Muscle layer of colon (tissue), 2 donors: ENCODE data around the gene PHC2.

ENCODE experiments used
- H3K27ac ChIP-seq: one replicate; pipeline ENCODE4 v1.7.0; 2013; ENCODE audit warnings: low read depth, mild to moderate bottlenecking, low read length, moderate library complexity
- H3K27me3 ChIP-seq, 2 donors: one replicate each; pipeline ENCODE4 v1.7.0; 2013; ENCODE audit warnings: low read length in 2 of 2, mild to moderate bottlenecking in 2 of 2; ENCODE audit not compliant: insufficient read depth in 2 of 2, control insufficient read depth in 1 of 2
- H3K36me3 ChIP-seq: one replicate; pipeline ENCODE4 v1.7.0; 2013; ENCODE audit warnings: mild to moderate bottlenecking, low read length; ENCODE audit not compliant: insufficient read depth
- H3K4me1 ChIP-seq: one replicate; pipeline ENCODE4 v1.7.0; 2013; ENCODE audit warnings: mild to moderate bottlenecking, low read length; ENCODE audit not compliant: insufficient read depth
- H3K4me3 ChIP-seq, 2 donors: one replicate each; pipeline ENCODE4 v1.7.0; 2013; ENCODE audit warnings: low read length in 2 of 2, low read depth in 1 of 2, mild to moderate bottlenecking in 1 of 2, moderate library complexity in 1 of 2
- H3K9ac ChIP-seq: one replicate; pipeline ENCODE4 v1.7.0; 2013; ENCODE audit warnings: low read length
- H3K9me3 ChIP-seq: one replicate; pipeline ENCODE4 v1.7.0; 2013; ENCODE audit warnings: mild to moderate bottlenecking, low read length
- donor health status: abdominal sarcoma.
- donor health status: Adenocarcinoma of cecum.

PHC2 gene

DNA sequence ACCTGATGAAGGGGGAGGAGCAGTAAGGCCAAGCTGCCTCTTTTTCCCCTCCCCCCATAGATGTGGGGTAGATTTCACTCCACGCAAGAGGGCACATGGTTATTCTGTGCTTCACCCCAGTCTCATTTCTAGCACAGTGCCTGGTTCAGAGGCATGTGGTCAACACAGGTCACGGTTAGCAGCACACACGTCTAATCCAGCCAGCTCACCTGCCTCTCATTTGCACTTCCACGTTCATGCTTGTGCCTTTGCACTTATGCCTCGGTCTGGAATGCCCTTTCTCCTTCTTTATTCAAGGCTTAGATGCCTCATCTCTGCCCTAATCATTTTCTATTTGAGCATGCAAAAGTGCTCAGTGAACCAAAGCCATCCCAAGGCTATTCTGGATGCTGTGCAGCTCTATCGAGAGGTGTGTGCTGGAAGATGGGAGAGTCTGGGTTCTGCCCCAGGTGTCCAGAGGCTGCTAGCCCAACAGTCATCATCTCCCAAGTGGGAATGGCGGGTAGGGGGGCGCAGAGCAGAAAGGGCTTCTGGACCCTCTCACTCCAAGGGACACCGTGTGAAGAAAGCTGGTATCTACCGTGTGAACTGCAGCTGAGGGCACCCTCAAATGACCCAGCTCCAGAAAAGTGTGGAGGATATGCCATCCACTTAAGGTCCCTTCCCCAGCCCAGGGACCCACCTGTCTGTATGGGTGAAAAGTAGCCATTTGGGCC, 107.9 kb downstream of the PHC2 start:
- Histone ChIP-seq H3K36me3 (peaks cover 55% of the 10 kb centered on the region), H3K27me3 (no peaks in the 10 kb centered on the region), H3K9ac (no peak overlapping the region), H3K9me3 (no peaks in the 10 kb centered on the region), H3K4me3 (no peak overlapping the region), H3K27ac (no peak overlapping the region), H3K4me1 (peaks cover 6% of the 10 kb centered on the region)

DNA sequence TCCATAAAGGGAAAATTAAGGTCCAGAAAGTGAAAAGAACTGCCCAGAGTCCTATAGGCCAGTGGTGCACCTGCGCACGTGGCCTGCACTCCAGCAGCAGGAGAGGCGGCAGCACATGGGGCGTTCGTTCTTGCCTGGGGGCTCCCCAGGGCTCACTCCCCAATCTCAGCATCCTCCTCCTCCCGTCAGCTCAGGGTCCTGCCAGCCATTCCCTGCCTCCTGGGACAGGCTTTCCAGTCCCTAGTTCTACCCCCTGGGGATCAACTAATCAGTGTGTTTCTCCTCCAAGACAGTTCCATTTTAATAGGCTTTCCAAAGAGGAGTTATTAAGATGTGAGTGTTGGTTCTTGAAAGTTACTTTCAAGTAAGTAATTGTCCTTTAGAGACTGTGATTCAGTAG, 108.8 kb downstream of the PHC2 start:
- peaks cover 47% of the 10 kb centered on the region for H3K36me3 ChIP-seq
- no peak overlapping the region for H3K27ac ChIP-seq
- no peak overlapping the region for H3K4me3 ChIP-seq
- H3K27me3 ChIP-seq = no peaks in the 10 kb centered on the region
- H3K9me3 ChIP-seq = no peaks in the 10 kb centered on the region
- H3K9ac ChIP-seq = no peak overlapping the region
- H3K4me1 ChIP-seq = no peaks in the 10 kb centered on the region

DNA sequence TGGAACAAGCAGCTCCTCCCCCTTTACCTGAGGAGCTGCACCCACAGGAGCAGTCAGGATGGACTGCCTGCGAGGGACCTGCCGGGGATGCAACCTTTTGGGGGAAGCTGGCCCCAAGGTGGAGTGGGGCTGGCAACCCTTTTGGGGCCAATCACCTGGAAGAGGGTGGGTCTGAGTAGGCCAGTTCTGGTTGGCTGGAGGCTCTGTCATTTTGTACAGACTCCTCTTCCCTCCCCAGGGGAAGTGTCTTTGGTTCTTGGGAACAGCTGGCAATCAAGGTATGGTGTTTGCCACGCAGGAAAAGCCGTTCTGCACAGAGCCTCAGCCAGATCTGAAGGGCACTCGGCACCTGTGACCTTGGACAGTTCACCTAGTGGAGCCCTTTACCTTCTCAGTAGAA, 109.7 kb downstream of the PHC2 start:
- no peak overlapping the region for H3K27ac ChIP-seq

DNA sequence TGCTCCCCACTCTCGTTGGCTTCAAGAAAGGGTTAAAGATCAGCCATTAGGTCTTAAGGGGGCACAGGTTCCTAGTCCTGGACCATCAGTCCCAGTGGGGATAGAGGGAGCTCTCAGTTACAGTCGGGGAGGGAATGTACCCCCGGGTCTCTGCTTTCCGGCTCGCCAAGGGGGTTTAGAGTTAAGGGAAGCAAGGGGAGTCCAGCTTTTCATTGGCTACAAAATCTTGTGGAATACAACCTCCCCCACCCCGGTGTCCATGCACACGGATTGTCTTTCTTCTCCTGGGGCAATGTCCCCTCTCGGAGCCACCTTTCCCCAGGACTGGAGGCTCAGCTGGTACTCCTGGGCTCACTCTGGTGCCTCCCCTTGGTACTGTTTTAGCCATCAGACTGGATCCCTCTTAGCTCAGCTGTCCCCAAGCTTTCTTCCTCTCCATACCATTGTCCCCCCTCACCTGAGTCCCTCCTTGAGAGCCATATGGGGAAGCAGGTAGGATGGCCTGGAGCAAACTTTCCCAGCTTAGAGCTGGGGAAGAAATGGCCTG, 110.2 kb downstream of the PHC2 start, which contains the start of gene A3GALT2:
Gene A3GALT2 (minus strand): TSS at position 480 of the 547 bp plus-strand sequence. CDS start 0 bp downstream, at position 480.
- Histone ChIP-seq H3K9ac (no peak within 1 kb of the TSS), H3K9me3 (no peaks in the 10 kb centered on the region), H3K4me1 (no peaks in the 10 kb centered on the region), H3K36me3 (peaks cover 33% of the 10 kb centered on the region), H3K27ac (no peak within 1 kb of the TSS), H3K27me3 (no peaks in the 10 kb centered on the region), H3K4me3 (no peak within 1 kb of the TSS)

More for the DNA sequence above, 109.7 kb downstream of the PHC2 start:
- H3K9ac ChIP-seq = no peak overlapping the region
- peaks cover 38% of the 10 kb centered on the region for H3K36me3 ChIP-seq
- H3K9me3 ChIP-seq = no peaks in the 10 kb centered on the region
- H3K4me3 ChIP-seq = no peak overlapping the region
- no peaks in the 10 kb centered on the region for H3K27me3 ChIP-seq
- no peaks in the 10 kb centered on the region for H3K4me1 ChIP-seq

DNA sequence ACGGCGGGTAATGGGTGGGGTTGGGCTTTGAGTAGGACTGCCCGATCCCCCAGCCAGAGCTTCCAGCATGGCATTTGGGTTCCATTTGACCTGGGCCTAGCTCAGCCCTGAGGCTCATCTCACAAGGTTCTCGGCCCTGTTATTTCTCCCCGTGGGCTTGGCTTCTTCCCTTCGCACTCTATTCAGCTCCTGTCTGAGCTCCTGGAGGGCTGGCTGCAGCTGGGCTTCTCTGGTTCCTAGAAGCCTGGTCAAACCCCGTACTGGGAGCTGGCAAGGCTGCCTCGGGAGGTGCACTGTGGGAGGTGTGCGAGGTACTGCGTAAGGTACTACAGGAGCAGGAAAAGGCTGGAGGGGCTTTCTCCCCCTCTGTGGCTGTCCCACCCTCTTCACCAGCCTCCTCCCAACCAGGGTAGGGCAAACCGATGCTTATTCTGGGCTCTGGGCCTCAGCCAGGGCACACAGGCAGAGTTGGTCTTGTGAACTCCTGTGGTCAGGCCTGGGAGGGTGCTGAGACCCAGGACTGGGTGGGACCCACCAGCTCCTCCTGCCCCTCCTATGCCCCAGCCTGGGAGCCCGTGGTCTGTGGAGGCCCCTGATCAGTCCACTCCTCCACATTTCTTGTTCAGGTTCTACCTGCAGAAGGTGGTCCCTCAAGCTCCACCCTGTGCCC, 110.8 kb downstream of the PHC2 start:
- H3K4me3 ChIP-seq = no peak overlapping the region
- H3K27ac ChIP-seq = no peak overlapping the region
- no peaks in the 10 kb centered on the region for H3K4me1 ChIP-seq

DNA sequence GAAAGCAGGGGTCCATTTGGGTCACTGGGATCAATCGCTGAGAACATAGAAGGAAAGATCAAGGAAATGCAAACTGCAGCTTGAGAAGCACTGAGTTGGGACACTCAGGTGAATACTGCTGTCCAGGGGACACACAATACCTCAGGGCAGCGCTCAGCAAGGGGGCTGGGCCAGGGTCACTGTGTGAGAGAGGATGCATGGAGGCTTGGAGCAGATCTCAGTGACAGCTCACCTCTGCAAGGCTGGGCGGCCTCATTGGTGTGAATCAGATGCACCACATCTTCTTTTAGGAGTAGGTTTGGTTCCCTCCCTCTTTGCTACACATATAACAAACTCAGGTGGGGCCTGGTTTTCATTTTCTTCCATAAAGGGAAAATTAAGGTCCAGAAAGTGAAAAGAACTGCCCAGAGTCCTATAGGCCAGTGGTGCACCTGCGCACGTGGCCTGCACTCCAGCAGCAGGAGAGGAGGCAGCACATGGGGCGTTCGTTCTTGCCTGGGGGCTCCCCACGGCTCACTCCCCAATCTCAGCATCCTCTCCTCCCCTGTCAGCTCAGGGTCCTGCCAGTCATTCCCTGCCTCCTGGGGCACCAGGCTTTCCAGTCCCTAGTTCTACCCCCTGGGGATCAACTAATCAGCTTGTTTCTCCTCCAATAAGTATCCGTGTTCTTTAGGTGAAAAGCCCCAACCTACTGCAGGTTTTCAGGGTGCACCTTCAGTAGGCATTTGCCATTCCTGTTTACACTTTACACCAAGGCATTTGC, 111.5 kb downstream of the PHC2 start:
- Histone ChIP-seq H3K9me3 (no peaks in the 10 kb centered on the region), H3K27me3 (no peaks in the 10 kb centered on the region), H3K36me3 (peaks cover 19% of the 10 kb centered on the region), H3K4me1 (no peaks in the 10 kb centered on the region), H3K4me3 (no peak overlapping the region), H3K27ac (no peak overlapping the region), H3K9ac (no peak overlapping the region)

More for the DNA sequence above, 110.8 kb downstream of the PHC2 start:
- Histone ChIP-seq H3K36me3 (peaks cover 27% of the 10 kb centered on the region), H3K9ac (no peak overlapping the region), H3K27me3 (no peaks in the 10 kb centered on the region), H3K9me3 (no peaks in the 10 kb centered on the region)

DNA sequence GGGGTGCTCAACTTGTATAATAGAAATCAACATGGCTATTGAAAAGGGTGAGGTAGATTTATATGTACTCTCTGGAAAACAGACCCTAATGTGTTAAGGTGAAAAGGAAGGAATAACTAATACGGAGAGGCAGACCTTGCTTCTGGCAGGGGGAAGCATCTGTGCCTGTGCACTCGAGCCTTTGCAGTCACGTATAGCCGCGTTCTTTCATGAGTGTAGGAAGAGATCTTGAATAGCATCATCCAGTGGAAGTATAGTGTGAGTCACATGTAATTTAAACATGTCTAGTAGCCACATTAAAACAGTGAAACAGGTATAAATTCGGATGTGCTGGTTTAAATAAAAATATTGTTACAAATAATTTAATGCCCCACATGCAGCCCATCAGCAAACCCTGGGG, 112.9 kb downstream of the PHC2 start:
- H3K4me3 ChIP-seq = no peak overlapping the region
- H3K27ac ChIP-seq = no peak overlapping the region
- H3K9me3 ChIP-seq = no peaks in the 10 kb centered on the region
- no peaks in the 10 kb centered on the region for H3K4me1 ChIP-seq
- H3K9ac ChIP-seq = no peak overlapping the region
- H3K27me3 ChIP-seq = no peaks in the 10 kb centered on the region
- H3K36me3 ChIP-seq = peaks cover 5% of the 10 kb centered on the region

DNA sequence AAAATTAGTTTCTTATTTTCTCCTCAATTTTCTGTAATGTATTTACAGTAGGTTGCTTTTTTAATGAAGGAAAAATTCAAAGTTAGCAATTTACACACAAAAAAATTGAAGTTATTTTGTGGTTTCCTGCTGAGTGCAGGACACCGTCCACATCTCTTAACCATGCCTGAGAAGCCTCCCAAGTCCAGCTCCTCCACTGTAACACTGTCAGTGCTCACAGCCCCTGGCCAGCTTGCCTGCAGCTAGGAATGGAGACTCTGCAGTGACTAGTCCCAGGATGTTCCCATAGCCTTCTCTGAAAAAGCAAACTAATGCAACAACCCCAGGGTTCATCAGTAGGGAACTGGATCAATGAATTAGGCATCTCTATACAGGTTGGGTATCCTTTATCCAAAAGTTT, 113.5 kb downstream of the PHC2 start:
- Histone ChIP-seq H3K4me1 (no peaks in the 10 kb centered on the region), H3K36me3 (no peaks in the 10 kb centered on the region), H3K9ac (no peak overlapping the region), H3K27me3 (no peaks in the 10 kb centered on the region), H3K9me3 (no peaks in the 10 kb centered on the region), H3K27ac (no peak overlapping the region), H3K4me3 (no peak overlapping the region)

DNA sequence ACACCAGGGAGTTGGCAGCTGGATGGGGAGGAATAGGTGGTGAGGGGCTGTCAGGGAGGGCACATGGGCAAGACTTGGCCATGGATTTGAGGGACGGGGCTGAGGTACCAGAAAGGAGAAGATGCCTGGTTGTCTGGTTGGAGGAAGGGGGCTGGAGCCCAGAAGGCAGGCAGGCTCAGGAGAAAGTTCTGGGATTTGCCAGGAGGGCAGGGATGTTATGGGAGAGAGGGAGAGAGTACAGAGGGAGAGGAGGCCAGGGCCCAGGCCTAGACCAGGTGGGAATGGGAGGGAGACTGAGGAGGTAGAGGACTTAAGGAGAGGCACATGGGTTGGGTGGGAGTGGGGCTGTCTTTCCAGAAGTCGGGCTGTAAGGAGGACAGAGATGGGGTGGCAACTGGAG, 114.3 kb downstream of the PHC2 start:
- H3K9ac ChIP-seq = no peak overlapping the region
- no peaks in the 10 kb centered on the region for H3K36me3 ChIP-seq
- H3K27me3 ChIP-seq = no peaks in the 10 kb centered on the region
- no peaks in the 10 kb centered on the region for H3K9me3 ChIP-seq
- H3K4me1 ChIP-seq = no peaks in the 10 kb centered on the region
- no peak overlapping the region for H3K4me3 ChIP-seq
- no peak overlapping the region for H3K27ac ChIP-seq

DNA sequence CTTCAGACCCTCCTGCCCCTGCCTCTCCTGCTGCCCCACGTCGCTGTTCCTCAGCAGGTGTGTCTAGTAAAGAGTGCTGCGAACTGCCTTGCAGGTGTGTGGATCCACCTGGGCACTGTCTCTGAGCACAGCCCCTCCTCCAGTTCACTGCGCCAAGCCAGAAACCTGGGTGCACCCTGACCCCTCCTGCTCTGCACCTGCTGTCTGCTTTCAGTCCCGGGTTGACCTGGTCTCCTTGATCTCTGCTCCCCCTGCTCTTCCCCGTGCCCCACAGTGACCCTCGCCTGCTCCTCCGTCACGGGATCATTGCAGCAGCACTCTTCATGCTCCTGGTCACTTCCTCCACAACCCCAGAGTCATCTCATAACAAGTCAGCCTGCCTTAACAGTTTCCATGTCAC, 116.5 kb downstream of the PHC2 start:
- no peak overlapping the region for H3K9ac ChIP-seq
- H3K9me3 ChIP-seq = no peaks in the 10 kb centered on the region
- H3K4me1 ChIP-seq = no peaks in the 10 kb centered on the region
- no peak overlapping the region for H3K4me3 ChIP-seq
- H3K27ac ChIP-seq = no peak overlapping the region
- no peaks in the 10 kb centered on the region for H3K36me3 ChIP-seq
- H3K27me3 ChIP-seq = no peaks in the 10 kb centered on the region

DNA sequence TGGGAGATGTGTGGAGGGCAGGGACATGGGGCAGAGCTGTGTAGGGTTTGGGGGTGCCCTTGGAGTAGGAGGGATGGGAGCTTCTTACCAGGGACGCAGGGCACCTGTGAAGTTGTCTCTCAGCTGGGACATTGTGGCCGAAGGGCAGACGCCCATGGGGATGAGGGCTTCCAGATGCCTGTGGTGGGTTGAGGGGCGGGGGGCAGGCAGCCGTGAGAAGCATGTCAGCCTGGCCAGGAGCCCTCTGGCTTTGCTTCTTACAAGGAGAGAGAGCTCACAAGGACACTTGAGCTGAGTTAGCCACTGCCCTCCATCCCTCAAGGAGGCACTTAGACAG, 118.5 kb downstream of the PHC2 start:
- H3K36me3 ChIP-seq = no peaks in the 10 kb centered on the region
- no peaks in the 10 kb centered on the region for H3K27me3 ChIP-seq
- H3K27ac ChIP-seq = no peak overlapping the region
- no peak overlapping the region for H3K9ac ChIP-seq
- H3K9me3 ChIP-seq = no peaks in the 10 kb centered on the region
- H3K4me1 ChIP-seq = no peaks in the 10 kb centered on the region
- H3K4me3 ChIP-seq = no peak overlapping the region
